SJSA1 (cell line): ENCODE data around the gene ZNF630. TPM values are rescaled to one million over a fixed set of nuclear protein-coding genes. Genes with fewer than 3 reads are reported as not detected.
"Not testable (repeated sequence)": the region's sequence is repeated elsewhere in the genome, so short reads cannot be mapped to it uniquely, and the experiment has no call there.

ENCODE experiments used
- DNase-seq, 2 experiments: peaks; one replicate each; pipeline ENCODE4 v3.0.0-alpha.2; 2015 to 2020; ENCODE audit warnings: low spot score in 2 of 2, low read depth in 1 of 2
- H3K27ac ChIP-seq: fragments of 250-450 bp; sonication (Bioruptor Pico); 2 replicates; pipeline ENCODE4 v1.5.1; 2020; ENCODE audit warnings: mild to moderate bottlenecking, moderate library complexity
- H3K27me3 ChIP-seq: fragments of 250-450 bp; sonication (Bioruptor Pico); replicated peaks from 2 replicates; pipeline ENCODE4 v1.5.1; 2020; ENCODE audit warnings: mild to moderate bottlenecking, moderate library complexity
- H3K36me3 ChIP-seq: fragments of 250-450 bp; sonication (Bioruptor Pico); 2 replicates; pipeline ENCODE4 v1.5.1; 2020; ENCODE audit warnings: mild to moderate bottlenecking
- H3K4me1 ChIP-seq: fragments of 250-450 bp; sonication (Bioruptor Pico); replicated peaks from 2 replicates; pipeline ENCODE4 v1.6.1; 2021; ENCODE audit warnings: mild to moderate bottlenecking
- H3K4me3 ChIP-seq: fragments of 250-450 bp; sonication (Bioruptor Pico); 2 replicates; pipeline ENCODE4 v1.5.1; 2020; ENCODE audit warnings: mild to moderate bottlenecking
- H3K9me3 ChIP-seq: fragments of 250-450 bp; sonication (Bioruptor Pico); replicated peaks from 2 replicates; pipeline ENCODE4 v1.5.1; 2020; ENCODE audit warnings: mild to moderate bottlenecking
- total RNA-seq: library from RNA; depleted of rRNA; stranded (reverse); fragments of >200 nt; shearing (Covaris generic); gene quantifications from 2 replicates; pipeline ENCODE4 v1.2.3, GENCODE V29; 2014

ZNF630 gene
- total RNA-seq, 1 experiment from 2014 or later, result 0.58 TPM

GRCh38 chrX:48059296-48059639, 12.2 kb downstream of the ZNF630 start:
- DNase-seq, result no peak
- Histone ChIP-seq H3K36me3 (no peaks in the 10 kb centered on the region), H3K27ac (no peak overlapping the region), H3K9me3 (no peaks in the 10 kb centered on the region), H3K4me3 (no peak overlapping the region), H3K4me1 (no peaks in the 10 kb centered on the region), H3K27me3 (no peaks in the 10 kb centered on the region)

- Histone ChIP-seq H3K4me3 (no peak overlapping the region), H3K27me3 (no peaks in the 10 kb centered on the region), H3K9me3 (no peaks in the 10 kb centered on the region), H3K27ac (no peak overlapping the region), H3K4me1 (no peaks in the 10 kb centered on the region), H3K36me3 (no peaks in the 10 kb centered on the region)
- no peak for DNase-seq
Measured at GRCh38 chrX:48058621-48059295, 12.7 kb downstream of the ZNF630 start.

GRCh38 chrX:48046846-48047245, 24.6 kb downstream of the ZNF630 start:
- no peaks in the 10 kb centered on the region for H3K27me3 ChIP-seq
- H3K4me1 ChIP-seq, result no peaks in the 10 kb centered on the region
- no peaks in the 10 kb centered on the region for H3K36me3 ChIP-seq
- no peak for DNase-seq
- no peak overlapping the region for H3K4me3 ChIP-seq
- no peak overlapping the region for H3K27ac ChIP-seq
- no peaks in the 10 kb centered on the region for H3K9me3 ChIP-seq

GRCh38 chrX:48045410-48046311, 25.8 kb downstream of the ZNF630 start:
- H3K4me1 ChIP-seq, result no peaks in the 10 kb centered on the region
- no peak overlapping the region for H3K27ac ChIP-seq
- H3K9me3 ChIP-seq, result no peaks in the 10 kb centered on the region
- no peaks in the 10 kb centered on the region for H3K27me3 ChIP-seq
- no peaks in the 10 kb centered on the region for H3K36me3 ChIP-seq
- H3K4me3 ChIP-seq, result no peak overlapping the region
- DNase-seq, result peak in 1 of 2 experiments; percentile 1

- Histone ChIP-seq H3K4me1 (no peaks in the 10 kb centered on the region), H3K4me3 (no peak overlapping the region), H3K27ac (no peak overlapping the region), H3K9me3 (no peaks in the 10 kb centered on the region), H3K27me3 (no peaks in the 10 kb centered on the region), H3K36me3 (no peaks in the 10 kb centered on the region)
- no peak for DNase-seq
Measured at GRCh38 chrX:48043056-48043455, 28.4 kb downstream of the ZNF630 start.

GRCh38 chrX:48035891-48036290, 35.5 kb downstream of the ZNF630 start:
- Histone ChIP-seq H3K27me3 (no peaks in the 10 kb centered on the region), H3K36me3 (no peaks in the 10 kb centered on the region), H3K27ac (no peak overlapping the region), H3K4me3 (no peak overlapping the region), H3K9me3 (no peaks in the 10 kb centered on the region), H3K4me1 (no peaks in the 10 kb centered on the region)
- no peak for DNase-seq

- H3K9me3 ChIP-seq, DNase-seq, H3K36me3 ChIP-seq, H3K4me1 ChIP-seq, H3K27me3 ChIP-seq, H3K4me3 ChIP-seq, H3K27ac ChIP-seq: not testable (repeated sequence)
Measured at GRCh38 chrX:48030641-48031173, 40.7 kb downstream of the ZNF630 start.

- no peak for DNase-seq
- H3K27ac ChIP-seq, result no peak overlapping the region
- no peaks in the 10 kb centered on the region for H3K4me1 ChIP-seq
- H3K36me3 ChIP-seq, result no peaks in the 10 kb centered on the region
- H3K27me3 ChIP-seq, result no peaks in the 10 kb centered on the region
- no peaks in the 10 kb centered on the region for H3K9me3 ChIP-seq
- H3K4me3 ChIP-seq, result no peak overlapping the region
Measured at GRCh38 chrX:48030237-48030636, 41.2 kb downstream of the ZNF630 start.

GRCh38 chrX:48028091-48028490, 43.3 kb downstream of the ZNF630 start:
- no peak overlapping the region for H3K4me3 ChIP-seq
- no peaks in the 10 kb centered on the region for H3K9me3 ChIP-seq
- H3K27me3 ChIP-seq, result no peaks in the 10 kb centered on the region
- H3K36me3 ChIP-seq, result no peaks in the 10 kb centered on the region
- H3K27ac ChIP-seq, result no peak overlapping the region
- DNase-seq, result no peak
- no peaks in the 10 kb centered on the region for H3K4me1 ChIP-seq

- H3K4me3 ChIP-seq, H3K9me3 ChIP-seq, H3K27ac ChIP-seq, H3K4me1 ChIP-seq, H3K36me3 ChIP-seq, DNase-seq, H3K27me3 ChIP-seq: not testable (repeated sequence)
Measured at GRCh38 chrX:48027545-48027944, 43.9 kb downstream of the ZNF630 start.

GRCh38 chrX:48025561-48025960, 45.9 kb downstream of the ZNF630 start:
- peak in 1 of 2 experiments; percentile 43 for DNase-seq
- Histone ChIP-seq H3K27ac (no peak overlapping the region), H3K9me3 (no peaks in the 10 kb centered on the region)

GRCh38 chrX:48022738-48023137, 48.7 kb downstream of the ZNF630 start:
- H3K4me3 ChIP-seq, result no peak overlapping the region
- no peaks in the 10 kb centered on the region for H3K36me3 ChIP-seq
- H3K27ac ChIP-seq, result no peak overlapping the region
- no peaks in the 10 kb centered on the region for H3K9me3 ChIP-seq
- no peaks in the 10 kb centered on the region for H3K27me3 ChIP-seq
- H3K4me1 ChIP-seq, result no peaks in the 10 kb centered on the region
- DNase-seq, result no peak

More at GRCh38 chrX:48025561-48025960, 45.9 kb downstream of the ZNF630 start:
- no peaks in the 10 kb centered on the region for H3K36me3 ChIP-seq
- no peaks in the 10 kb centered on the region for H3K27me3 ChIP-seq
- H3K4me3 ChIP-seq, result no peak overlapping the region
- H3K4me1 ChIP-seq, result no peaks in the 10 kb centered on the region

- Histone ChIP-seq H3K9me3 (no peaks in the 10 kb centered on the region), H3K4me1 (no peaks in the 10 kb centered on the region), H3K27me3 (no peaks in the 10 kb centered on the region), H3K4me3 (no peak overlapping the region), H3K36me3 (no peaks in the 10 kb centered on the region), H3K27ac (no peak overlapping the region)
- no peak for DNase-seq
Measured at GRCh38 chrX:48022100-48022499, 49.3 kb downstream of the ZNF630 start.
